HuH-7.5 (cell line): ENCODE data around the gene UVSSA.
"Not testable (repeated sequence)": the region's sequence is repeated elsewhere in the genome, so short reads cannot be mapped to it uniquely, and the experiment has no call there.

Experiments used
- DNase-seq: peaks from one replicate; pipeline ENCODE4 v3.0.0; 2011; ENCODE audit warnings: low spot score

The UVSSA gene

GRCh38 chr4:1376841-1377605, 30.0 kb downstream of the UVSSA start:
- no peak for DNase-seq

- DNase-seq, result no peak
Observed at GRCh38 chr4:1377606-1378261, 30.7 kb downstream of the UVSSA start.

- DNase-seq, result no peak
Observed at GRCh38 chr4:1378559-1379231, 31.7 kb downstream of the UVSSA start.

GRCh38 chr4:1379351-1379781, 32.4 kb downstream of the UVSSA start:
- DNase-seq, result no peak

GRCh38 chr4:1379801-1380331, 32.9 kb downstream of the UVSSA start:
- DNase-seq, result no peak

GRCh38 chr4:1380368-1381151, 33.6 kb downstream of the UVSSA start:
- DNase-seq, result no peak

GRCh38 chr4:1381181-1381621, 34.2 kb downstream of the UVSSA start:
- DNase-seq, result no peak

- DNase-seq, result no peak
Observed at GRCh38 chr4:1381944-1382541, 35.0 kb downstream of the UVSSA start.

- no peak for DNase-seq
Observed at GRCh38 chr4:1382776-1383727, 36.0 kb downstream of the UVSSA start.

- DNase-seq, result no peak
Observed at GRCh38 chr4:1383728-1384591, 37.0 kb downstream of the UVSSA start.

GRCh38 chr4:1384675-1385372, 37.8 kb downstream of the UVSSA start:
- no peak for DNase-seq

GRCh38 chr4:1385373-1386340, 38.6 kb downstream of the UVSSA start:
- no peak for DNase-seq

GRCh38 chr4:1393363-1393762, 46.4 kb downstream of the UVSSA start:
- DNase-seq, result not testable (repeated sequence)

GRCh38 chr4:1393866-1394265, 46.9 kb downstream of the UVSSA start:
- no peak for DNase-seq

- not testable (repeated sequence) for DNase-seq
Observed at GRCh38 chr4:1394554-1395388, 47.8 kb downstream of the UVSSA start.

GRCh38 chr4:1395389-1395820, 48.4 kb downstream of the UVSSA start:
- DNase-seq, result not testable (repeated sequence)
